Measurements from ENCODE around the gene CEP95.
"Not testable (repeated sequence)": the region's sequence is repeated elsewhere in the genome, so short reads cannot be mapped to it uniquely, and the experiment has no call there.

Gene CEP95

DNA sequence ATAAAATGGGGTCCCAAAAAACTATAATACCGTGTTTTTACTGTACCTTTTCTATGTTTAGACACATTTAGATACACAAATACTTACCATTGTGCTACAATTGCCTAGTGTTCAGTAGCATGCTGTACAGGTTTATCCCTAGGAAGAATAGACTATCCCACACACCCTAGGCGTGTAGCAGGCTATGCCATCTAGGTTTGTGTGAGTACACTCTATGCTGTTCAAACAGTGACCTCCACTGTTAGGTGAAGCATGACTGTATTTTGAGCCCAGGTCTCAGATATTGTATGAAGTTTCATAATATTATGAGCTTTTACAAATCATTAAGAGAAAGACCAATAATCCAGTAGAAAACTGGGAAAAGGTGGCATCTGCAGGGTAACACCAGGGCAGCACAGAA lies 34.2 kb upstream of the CEP95 start:
- peaks cover 8% of the 10 kb centered on the region; the same call in 1 of the 2 replicates for H3K36me3 ChIP-seq (ENCODE audit: control insufficient read depth, insufficient read depth, low read length)
- H3K4me1 ChIP-seq (ENCODE audit: control insufficient read depth, insufficient read depth, low read length), result peaks cover 7% of the 10 kb centered on the region
- H3K4me3 ChIP-seq (ENCODE audit: low read depth, low read length), result no peak overlapping the region
- H3K9ac ChIP-seq (ENCODE audit: low read depth, low read length), result no peak overlapping the region
- H3K27ac ChIP-seq (ENCODE audit: low read depth, low read length), result no peak overlapping the region
- H3K9me3 ChIP-seq (ENCODE audit: control insufficient read depth, insufficient read depth, low read length), result no peaks in the 10 kb centered on the region
- H3K27me3 ChIP-seq (ENCODE audit: control insufficient read depth, insufficient read depth, low read length), result no peaks in the 10 kb centered on the region

DNA sequence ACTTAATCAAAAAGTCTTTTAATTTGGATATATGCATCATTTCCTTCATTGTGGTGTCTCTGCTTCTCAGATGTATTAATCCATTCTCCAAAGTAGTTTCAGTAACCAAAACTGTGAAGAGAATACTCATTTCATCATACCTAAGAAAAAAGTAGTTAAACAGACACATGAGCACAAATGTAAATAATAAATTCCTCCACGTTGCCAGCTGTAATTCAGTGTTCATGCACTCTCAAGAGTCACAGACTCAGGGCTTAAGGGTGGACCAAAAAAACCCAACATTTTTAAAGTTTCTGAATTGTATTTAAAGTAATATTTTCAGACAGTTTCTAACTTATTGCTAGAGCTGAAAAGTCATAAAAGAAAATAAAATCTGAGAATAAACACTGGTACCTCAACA lies 28.9 kb upstream of the CEP95 start:
- H3K9me3 ChIP-seq (ENCODE audit: control insufficient read depth, insufficient read depth, low read length), result no peaks in the 10 kb centered on the region
- H3K27ac ChIP-seq (ENCODE audit: low read depth, low read length), result no peak overlapping the region
- H3K27me3 ChIP-seq (ENCODE audit: control insufficient read depth, insufficient read depth, low read length), result no peaks in the 10 kb centered on the region
- H3K36me3 ChIP-seq (ENCODE audit: control insufficient read depth, insufficient read depth, low read length), result peaks cover 53% of the 10 kb centered on the region
- H3K4me3 ChIP-seq (ENCODE audit: low read depth, low read length), result no peak overlapping the region
- H3K9ac ChIP-seq (ENCODE audit: low read depth, low read length), result no peak overlapping the region
- no peaks in the 10 kb centered on the region for H3K4me1 ChIP-seq (ENCODE audit: control insufficient read depth, insufficient read depth, low read length)

DNA sequence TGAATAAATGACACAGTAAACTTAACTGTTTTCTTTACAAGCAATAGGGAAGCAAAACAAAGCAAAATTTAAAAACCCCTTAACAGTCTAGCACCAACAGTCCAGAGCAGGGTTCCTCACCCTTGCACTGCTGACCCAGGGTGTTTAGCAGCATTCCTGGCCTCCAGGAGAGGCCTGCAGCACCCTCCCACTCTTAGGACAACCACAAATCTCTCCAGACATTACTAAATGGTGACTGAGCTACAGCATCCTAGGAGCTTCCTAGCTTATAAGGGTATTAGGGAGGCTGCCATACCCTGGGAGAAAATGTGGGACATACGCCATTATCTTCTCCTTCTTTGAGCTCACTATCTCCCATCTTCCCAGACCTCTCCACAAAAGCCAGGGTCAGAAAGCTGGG lies 25.8 kb upstream of the CEP95 start:
- Histone ChIP-seq H3K4me1 (ENCODE audit: control insufficient read depth, insufficient read depth, low read length) (no peaks in the 10 kb centered on the region), H3K27me3 (ENCODE audit: control insufficient read depth, insufficient read depth, low read length) (no peaks in the 10 kb centered on the region), H3K4me3 (ENCODE audit: low read depth, low read length) (no peak overlapping the region), H3K27ac (ENCODE audit: low read depth, low read length) (no peak overlapping the region), H3K36me3 (ENCODE audit: control insufficient read depth, insufficient read depth, low read length) (peaks cover 84% of the 10 kb centered on the region), H3K9ac (ENCODE audit: low read depth, low read length) (no peak overlapping the region), H3K9me3 (ENCODE audit: control insufficient read depth, insufficient read depth, low read length) (no peaks in the 10 kb centered on the region)

DNA sequence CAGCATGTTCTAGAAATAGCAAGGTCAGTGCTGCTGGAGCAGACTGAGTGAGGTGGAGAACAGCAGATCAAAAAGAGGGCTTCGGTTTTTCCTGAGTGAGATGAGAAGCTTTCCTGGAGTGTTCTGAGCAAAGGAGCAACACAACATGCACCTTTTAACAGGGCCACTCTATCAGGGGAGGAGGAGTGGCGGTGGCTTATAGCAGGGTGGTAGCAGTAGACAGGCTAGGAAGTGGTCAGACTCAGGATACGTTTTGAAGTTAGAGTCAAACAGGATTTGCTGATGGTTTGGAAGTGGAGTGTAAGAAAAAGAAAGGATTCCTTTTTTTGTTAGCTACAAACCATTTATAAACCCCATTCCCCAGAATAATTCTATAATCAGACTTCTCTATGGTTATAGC lies 22.4 kb upstream of the CEP95 start:
- no peaks in the 10 kb centered on the region for H3K9me3 ChIP-seq (ENCODE audit: control insufficient read depth, insufficient read depth, low read length)
- H3K27me3 ChIP-seq (ENCODE audit: control insufficient read depth, insufficient read depth, low read length), result no peaks in the 10 kb centered on the region
- no peak overlapping the region for H3K9ac ChIP-seq (ENCODE audit: low read depth, low read length)
- H3K27ac ChIP-seq (ENCODE audit: low read depth, low read length), result no peak overlapping the region
- H3K4me3 ChIP-seq (ENCODE audit: low read depth, low read length), result no peak overlapping the region
- H3K36me3 ChIP-seq (ENCODE audit: control insufficient read depth, insufficient read depth, low read length), result peaks cover 89% of the 10 kb centered on the region
- H3K4me1 ChIP-seq (ENCODE audit: control insufficient read depth, insufficient read depth, low read length), result no peaks in the 10 kb centered on the region

DNA sequence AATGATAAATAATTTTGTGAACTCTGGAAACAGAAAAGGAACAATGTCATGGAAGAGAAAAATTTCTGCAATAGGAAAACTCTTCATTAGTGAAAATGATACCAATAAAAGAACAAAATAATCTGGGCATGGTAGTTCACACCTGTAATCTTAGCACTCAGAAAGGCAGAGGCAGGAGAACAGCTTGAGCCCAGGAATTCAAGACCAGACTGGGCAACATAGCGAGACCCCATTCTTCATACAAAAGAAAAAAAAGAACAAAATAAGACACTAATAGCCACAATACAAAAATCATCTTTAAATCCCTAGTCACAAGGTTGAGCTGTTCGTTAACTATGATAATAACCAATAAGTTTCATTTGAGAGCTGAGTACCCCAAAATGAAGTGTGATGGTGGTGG lies 18.5 kb upstream of the CEP95 start:
- Histone ChIP-seq H3K9ac (ENCODE audit: low read depth, low read length) (no peak overlapping the region), H3K27ac (ENCODE audit: low read depth, low read length) (no peak overlapping the region), H3K4me3 (ENCODE audit: low read depth, low read length) (no peak overlapping the region), H3K4me1 (ENCODE audit: control insufficient read depth, insufficient read depth, low read length) (no peaks in the 10 kb centered on the region), H3K9me3 (ENCODE audit: control insufficient read depth, insufficient read depth, low read length) (peaks cover 4% of the 10 kb centered on the region; the same call in 1 of the 2 replicates), H3K27me3 (ENCODE audit: control insufficient read depth, insufficient read depth, low read length) (no peaks in the 10 kb centered on the region), H3K36me3 (ENCODE audit: control insufficient read depth, insufficient read depth, low read length) (peaks cover 95% of the 10 kb centered on the region)

DNA sequence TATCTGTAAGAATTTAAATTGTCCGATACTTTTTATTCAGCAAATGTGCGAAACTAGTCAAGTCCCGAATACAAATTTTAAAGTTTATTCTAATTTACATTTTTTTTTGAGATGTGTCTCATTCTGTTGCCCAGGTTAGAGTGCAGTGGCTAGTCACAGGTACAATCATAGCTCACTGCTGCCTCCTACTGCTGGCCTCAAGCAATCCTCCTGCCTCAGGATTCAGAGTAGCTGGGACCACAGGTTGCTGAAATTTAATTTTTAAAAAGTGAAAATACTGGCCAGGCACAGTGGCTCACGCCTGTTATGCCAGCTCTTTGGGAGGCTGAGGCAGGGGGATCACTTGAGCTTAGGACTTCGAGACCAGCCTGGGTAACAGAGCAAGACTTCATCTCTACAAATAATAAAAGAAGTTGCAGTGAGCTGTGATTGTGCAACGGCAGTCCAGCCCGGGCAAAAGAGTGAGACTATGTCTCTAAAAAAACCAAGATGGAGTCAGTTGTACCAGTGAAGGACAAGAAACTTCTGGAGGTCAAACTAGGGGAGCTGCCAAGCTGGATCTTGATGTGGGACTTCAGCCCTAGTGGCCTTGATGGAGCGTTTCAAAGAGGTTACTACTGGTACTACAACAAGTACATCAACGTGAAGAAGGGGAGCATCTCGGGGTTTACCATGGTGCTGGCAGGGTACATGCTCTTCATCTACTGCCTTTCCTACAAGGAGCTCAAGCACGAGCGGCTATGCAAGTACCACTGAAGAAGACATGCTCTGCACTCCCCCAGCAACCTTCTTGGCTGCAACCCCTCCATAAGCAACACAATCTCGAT lies 15.5 kb upstream of the CEP95 start:
- H3K4me1 ChIP-seq (ENCODE audit: control insufficient read depth, insufficient read depth, low read length), result no peaks in the 10 kb centered on the region
- no peak overlapping the region for H3K9ac ChIP-seq (ENCODE audit: low read depth, low read length)
- peaks cover 76% of the 10 kb centered on the region for H3K36me3 ChIP-seq (ENCODE audit: control insufficient read depth, insufficient read depth, low read length)
- no peak overlapping the region for H3K4me3 ChIP-seq (ENCODE audit: low read depth, low read length)
- peaks cover 4% of the 10 kb centered on the region; the same call in 1 of the 2 replicates for H3K9me3 ChIP-seq (ENCODE audit: control insufficient read depth, insufficient read depth, low read length)
- H3K27ac ChIP-seq (ENCODE audit: low read depth, low read length), result no peak overlapping the region
- H3K27me3 ChIP-seq (ENCODE audit: control insufficient read depth, insufficient read depth, low read length), result no peaks in the 10 kb centered on the region

DNA sequence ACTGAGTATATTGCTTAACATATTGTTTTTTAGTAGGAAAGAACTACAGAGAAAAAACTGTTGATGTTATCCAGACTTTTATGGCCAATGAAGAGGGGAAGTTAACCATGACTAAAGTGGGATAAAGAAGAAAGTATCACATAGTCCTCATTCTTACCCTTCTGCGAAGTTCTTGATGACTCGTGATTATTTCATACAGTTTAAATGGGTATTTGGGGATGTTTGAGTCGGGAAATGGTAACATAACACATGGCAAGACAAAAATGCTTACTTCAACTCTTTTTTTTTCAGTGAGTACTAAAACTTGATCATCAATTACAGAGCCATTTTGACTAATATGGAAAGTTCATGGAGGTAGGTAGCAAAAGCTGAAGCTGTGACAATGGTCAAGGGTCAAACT lies 14.8 kb upstream of the CEP95 start:
- peaks cover 4% of the 10 kb centered on the region; the same call in 1 of the 2 replicates for H3K9me3 ChIP-seq (ENCODE audit: control insufficient read depth, insufficient read depth, low read length)
- no peaks in the 10 kb centered on the region for H3K4me1 ChIP-seq (ENCODE audit: control insufficient read depth, insufficient read depth, low read length)
- no peaks in the 10 kb centered on the region for H3K27me3 ChIP-seq (ENCODE audit: control insufficient read depth, insufficient read depth, low read length)
- no peak overlapping the region for H3K27ac ChIP-seq (ENCODE audit: low read depth, low read length)
- H3K4me3 ChIP-seq (ENCODE audit: low read depth, low read length), result no peak overlapping the region
- no peak overlapping the region for H3K9ac ChIP-seq (ENCODE audit: low read depth, low read length)
- peaks cover 70% of the 10 kb centered on the region for H3K36me3 ChIP-seq (ENCODE audit: control insufficient read depth, insufficient read depth, low read length)

DNA sequence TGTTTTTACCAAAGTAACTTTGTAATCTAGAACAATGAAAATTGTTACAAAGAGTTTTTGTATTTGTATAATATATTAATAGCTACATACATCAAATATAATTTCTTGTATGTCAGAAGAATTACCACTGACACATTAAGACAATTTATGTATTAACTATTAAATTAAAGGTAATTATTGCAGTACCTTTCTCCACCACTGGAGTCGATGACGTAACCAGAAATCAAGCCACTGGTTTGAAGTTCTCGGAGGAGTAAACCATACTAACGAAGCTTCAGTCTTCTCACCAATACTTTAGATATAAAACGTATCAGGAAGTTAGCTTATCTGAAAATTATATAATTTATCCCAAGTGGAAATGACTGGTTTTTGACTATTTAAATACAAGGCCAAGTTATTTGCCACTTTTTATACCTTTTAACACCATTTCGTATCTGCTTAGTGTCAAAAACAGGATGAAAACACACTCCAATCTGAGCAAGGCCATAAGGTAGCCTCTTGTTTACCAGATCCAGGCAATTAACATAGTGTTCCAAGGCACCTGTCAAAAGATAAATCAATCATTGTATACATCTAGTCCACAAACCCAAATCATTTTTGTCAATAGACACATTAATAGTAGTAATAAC lies 14.2 kb upstream of the CEP95 start:
- Histone ChIP-seq H3K9me3 (ENCODE audit: control insufficient read depth, insufficient read depth, low read length) (peaks cover 4% of the 10 kb centered on the region; the same call in 1 of the 2 replicates), H3K4me3 (ENCODE audit: low read depth, low read length) (no peak overlapping the region), H3K27me3 (ENCODE audit: control insufficient read depth, insufficient read depth, low read length) (no peaks in the 10 kb centered on the region), H3K4me1 (ENCODE audit: control insufficient read depth, insufficient read depth, low read length) (no peaks in the 10 kb centered on the region), H3K27ac (ENCODE audit: low read depth, low read length) (no peak overlapping the region), H3K36me3 (ENCODE audit: control insufficient read depth, insufficient read depth, low read length) (peaks cover 67% of the 10 kb centered on the region), H3K9ac (ENCODE audit: low read depth, low read length) (no peak overlapping the region)

DNA sequence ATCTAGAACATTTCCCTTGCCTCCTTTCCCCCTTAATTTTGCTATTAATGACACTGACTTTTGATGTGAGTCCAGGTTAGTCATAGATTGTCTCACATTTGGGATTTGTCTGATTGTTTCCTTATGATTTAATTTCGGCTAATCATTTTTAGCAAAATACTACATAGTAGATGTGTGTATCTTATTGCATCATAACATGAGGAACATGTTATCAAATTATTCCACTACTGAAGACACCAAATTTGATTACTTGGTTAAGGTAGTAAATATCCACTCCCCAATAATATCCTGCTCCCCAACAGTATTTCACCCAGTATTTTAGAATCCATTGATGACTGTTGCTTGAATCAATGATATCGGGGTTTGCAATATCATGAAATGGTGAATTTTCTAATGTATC lies 12.7 kb upstream of the CEP95 start:
- H3K27ac ChIP-seq (ENCODE audit: low read depth, low read length), result no peak overlapping the region
- H3K36me3 ChIP-seq (ENCODE audit: control insufficient read depth, insufficient read depth, low read length), result peaks cover 67% of the 10 kb centered on the region
- no peak overlapping the region for H3K9ac ChIP-seq (ENCODE audit: low read depth, low read length)
- H3K4me1 ChIP-seq (ENCODE audit: control insufficient read depth, insufficient read depth, low read length), result no peaks in the 10 kb centered on the region
- no peaks in the 10 kb centered on the region for H3K27me3 ChIP-seq (ENCODE audit: control insufficient read depth, insufficient read depth, low read length)
- no peak overlapping the region for H3K4me3 ChIP-seq (ENCODE audit: low read depth, low read length)
- H3K9me3 ChIP-seq (ENCODE audit: control insufficient read depth, insufficient read depth, low read length), result peaks cover 4% of the 10 kb centered on the region; the same call in 1 of the 2 replicates

DNA sequence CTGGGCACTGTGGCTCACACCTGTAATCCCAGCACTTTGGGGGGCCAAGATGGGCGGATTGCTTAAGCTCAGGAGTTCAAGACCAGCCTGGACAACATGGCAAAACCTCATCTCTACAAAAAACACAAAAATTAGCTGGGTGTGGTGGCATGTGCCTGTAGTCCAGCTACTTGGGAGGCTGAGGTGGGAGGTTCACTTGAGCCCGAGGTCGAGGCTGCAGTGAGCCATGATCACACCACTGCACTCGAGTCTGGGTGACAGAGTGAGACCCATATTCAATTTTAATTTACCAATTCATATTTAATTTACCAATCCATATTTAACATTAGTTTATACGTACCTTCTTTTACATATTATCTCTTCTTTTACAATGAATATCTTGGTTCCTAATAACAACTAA lies 11.5 kb upstream of the CEP95 start:
- H3K9ac ChIP-seq (ENCODE audit: low read depth, low read length), result not testable (repeated sequence)

DNA sequence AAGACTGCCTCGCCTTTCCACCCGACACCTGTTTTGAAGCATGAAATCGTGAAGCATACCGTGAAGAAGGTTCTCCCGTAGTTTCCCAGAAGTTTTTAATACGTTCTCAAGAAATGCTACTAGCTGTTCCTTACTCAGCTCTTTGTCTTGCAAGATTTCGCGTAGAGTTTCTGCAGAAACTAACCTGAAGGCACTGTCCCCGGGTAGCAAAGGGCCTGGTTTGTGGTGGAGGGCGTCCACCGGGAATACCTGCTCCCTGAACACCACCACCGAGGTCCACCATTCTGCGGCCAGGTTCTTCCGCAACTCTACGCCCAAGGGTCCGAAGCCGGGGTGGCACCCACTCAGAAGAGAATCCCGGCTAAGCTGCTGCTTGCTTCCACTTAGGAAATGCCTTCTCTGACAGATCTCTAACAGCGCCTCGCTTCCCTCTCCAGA lies 10.4 kb upstream of the CEP95 start:
- Histone ChIP-seq H3K4me1 (ENCODE audit: control insufficient read depth, insufficient read depth, low read length) (peaks cover 1% of the 10 kb centered on the region; the same call in 1 of the 2 replicates), H3K27me3 (ENCODE audit: control insufficient read depth, insufficient read depth, low read length) (no peaks in the 10 kb centered on the region), H3K9ac (ENCODE audit: low read depth, low read length) (peak overlapping the region; percentile 67), H3K27ac (ENCODE audit: low read depth, low read length) (peak overlapping the region; percentile 95), H3K36me3 (ENCODE audit: control insufficient read depth, insufficient read depth, low read length) (peaks cover 67% of the 10 kb centered on the region), H3K4me3 (ENCODE audit: low read depth, low read length) (peak overlapping the region; percentile 94), H3K9me3 (ENCODE audit: control insufficient read depth, insufficient read depth, low read length) (peaks cover 4% of the 10 kb centered on the region; the same call in 1 of the 2 replicates)

More for the DNA sequence above, 11.5 kb upstream of the CEP95 start:
- 0 out of 2 replicates have a peak overlapping the region, but pooled peaks have one; percentile 94 for H3K4me3 ChIP-seq (ENCODE audit: low read depth, low read length)
- not testable (repeated sequence) for H3K27me3 ChIP-seq (ENCODE audit: control insufficient read depth, insufficient read depth, low read length); H3K9me3 ChIP-seq (ENCODE audit: control insufficient read depth, insufficient read depth, low read length); H3K4me1 ChIP-seq (ENCODE audit: control insufficient read depth, insufficient read depth, low read length); H3K27ac ChIP-seq (ENCODE audit: low read depth, low read length)
- H3K36me3 ChIP-seq (ENCODE audit: control insufficient read depth, insufficient read depth, low read length), result peaks cover 67% of the 10 kb centered on the region

All from HUES48 (cell line).